ENCODE data around the gene GIGYF2. TPM values are rescaled to one million over a fixed set of nuclear protein-coding genes. Genes with fewer than 3 reads are reported as not detected.
"Not testable (repeated sequence)": the region's sequence is repeated elsewhere in the genome, so short reads cannot be mapped to it uniquely, and the experiment has no call there.

The GIGYF2 gene
- polyA plus RNA-seq, 1 donor (not counting 4 experiments of a cell fraction or from before 2014, with no cell fraction given): 35.5 TPM

DNA sequence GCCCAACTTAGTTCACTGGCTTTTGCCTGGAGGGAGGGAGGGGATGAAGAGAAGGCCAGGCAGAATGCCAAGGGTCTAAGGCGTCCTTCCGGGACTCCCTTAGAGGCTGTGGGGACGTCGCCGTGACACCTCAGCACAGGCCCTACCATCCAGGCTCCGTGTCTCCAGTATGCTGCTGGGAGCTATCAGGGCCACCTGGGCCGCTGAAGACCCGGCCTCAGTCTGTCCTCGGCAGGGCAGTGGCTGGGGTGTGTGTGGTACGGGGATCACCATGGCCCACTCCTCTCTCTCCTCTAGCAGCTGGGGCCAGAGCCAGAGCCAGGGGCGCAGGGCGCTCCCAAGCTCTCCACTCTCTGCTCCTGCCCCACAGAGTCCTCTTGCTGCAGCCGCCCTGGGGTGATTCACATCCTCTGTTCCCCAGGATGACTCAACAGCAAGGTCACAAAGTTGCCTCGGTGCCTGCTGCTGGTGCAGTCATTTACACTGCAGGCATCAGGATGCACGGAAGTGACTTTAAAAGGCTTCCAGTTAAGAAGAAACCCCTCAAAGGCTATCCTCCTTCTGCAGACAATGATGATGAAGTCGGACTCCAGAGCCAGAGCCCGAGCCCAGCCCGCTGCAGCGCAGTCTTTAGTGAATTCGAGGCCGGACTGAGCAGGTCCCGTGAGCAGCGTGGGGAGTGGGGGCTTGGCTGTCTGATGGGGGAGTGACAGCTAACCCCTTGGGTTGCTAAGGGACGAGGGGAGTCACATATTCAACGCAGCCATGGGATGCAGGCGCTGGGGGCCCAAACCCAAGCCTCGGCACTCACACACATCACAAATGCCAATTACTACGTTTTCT is 204.8 kb downstream of the GIGYF2 start:
- H2AFZ ChIP-seq (ENCODE audit: control insufficient read depth, low read length): peak overlapping the region; percentile 60
- peak; percentile 30 for DNase-seq (ENCODE audit: low read depth, low spot score)
- H3K9ac ChIP-seq (ENCODE audit: control insufficient read depth, extremely low read depth, insufficient read depth, low read length): no peak overlapping the region
- H3K9me1 ChIP-seq (ENCODE audit: control insufficient read depth, extremely low read depth, insufficient read depth, low read length): no peaks in the 10 kb centered on the region
- H3K36me3 ChIP-seq (ENCODE audit: control insufficient read depth in 2 of 2, extremely low read depth in 1 of 2, insufficient read depth in 2 of 2, low read length in 2 of 2): no peaks in the 10 kb centered on the region
- TF ChIP-seq, protein P1, sequence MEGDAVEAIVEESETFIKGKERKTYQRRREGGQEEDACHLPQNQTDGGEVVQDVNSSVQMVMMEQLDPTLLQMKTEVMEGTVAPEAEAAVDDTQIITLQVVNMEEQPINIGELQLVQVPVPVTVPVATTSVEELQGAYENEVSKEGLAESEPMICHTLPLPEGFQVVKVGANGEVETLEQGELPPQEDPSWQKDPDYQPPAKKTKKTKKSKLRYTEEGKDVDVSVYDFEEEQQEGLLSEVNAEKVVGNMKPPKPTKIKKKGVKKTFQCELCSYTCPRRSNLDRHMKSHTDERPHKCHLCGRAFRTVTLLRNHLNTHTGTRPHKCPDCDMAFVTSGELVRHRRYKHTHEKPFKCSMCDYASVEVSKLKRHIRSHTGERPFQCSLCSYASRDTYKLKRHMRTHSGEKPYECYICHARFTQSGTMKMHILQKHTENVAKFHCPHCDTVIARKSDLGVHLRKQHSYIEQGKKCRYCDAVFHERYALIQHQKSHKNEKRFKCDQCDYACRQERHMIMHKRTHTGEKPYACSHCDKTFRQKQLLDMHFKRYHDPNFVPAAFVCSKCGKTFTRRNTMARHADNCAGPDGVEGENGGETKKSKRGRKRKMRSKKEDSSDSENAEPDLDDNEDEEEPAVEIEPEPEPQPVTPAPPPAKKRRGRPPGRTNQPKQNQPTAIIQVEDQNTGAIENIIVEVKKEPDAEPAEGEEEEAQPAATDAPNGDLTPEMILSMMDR (optimal IDR thresholded peaks at IDR 0.05 in 1 of 3, IDR thresholded peaks at IDR 0.05 in 1 of 3, conservative IDR thresholded peaks at IDR 0.05 in 1 of 3; ENCODE audit: extremely low read depth in 1 of 3, insufficient read depth in 2 of 3, low read length in 3 of 3): no peak
- TF ChIP-seq EZH2 (IDR thresholded peaks at IDR 0.05; ENCODE audit: low read length): no peak
- H3K9me3 ChIP-seq (ENCODE audit: control insufficient read depth, low read depth, low read length): no peaks in the 10 kb centered on the region
- no peaks in the 10 kb centered on the region for H4K20me1 ChIP-seq (ENCODE audit: control insufficient read depth, extremely low read depth, insufficient read depth, low read length)
- peak; percentile 93 for FAIRE-seq
- peak overlapping the region; percentile 30 for H3K27ac ChIP-seq (ENCODE audit: control insufficient read depth, insufficient read depth, low read length)
- dilution Hi-C loops (cut with MboI; ENCODE audit: extremely low pct_ligation_motif_present, low sequenced_read_pairs): no loop called here
- H3K4me1 ChIP-seq (ENCODE audit: control insufficient read depth, extremely low read depth, insufficient read depth, low read length): peaks cover 13% of the 10 kb centered on the region
- no peaks in the 10 kb centered on the region for H3K79me2 ChIP-seq (ENCODE audit: control insufficient read depth, insufficient read depth, low read length)
- peak overlapping the region; percentile 49 for H3K4me2 ChIP-seq (ENCODE audit: control insufficient read depth, extremely low read depth, insufficient read depth, low read depth, low read length)
- H3K27me3 ChIP-seq (ENCODE audit: control insufficient read depth, extremely low read depth, insufficient read depth, low read length): no peaks in the 10 kb centered on the region
- peak overlapping the region in 1 of 3 experiments; percentile 25 for H3K4me3 ChIP-seq (ENCODE audit: control insufficient read depth in 2 of 3, extremely low read depth in 1 of 3, insufficient read depth in 2 of 3, low read depth in 1 of 3, low read length in 3 of 3)

DNA sequence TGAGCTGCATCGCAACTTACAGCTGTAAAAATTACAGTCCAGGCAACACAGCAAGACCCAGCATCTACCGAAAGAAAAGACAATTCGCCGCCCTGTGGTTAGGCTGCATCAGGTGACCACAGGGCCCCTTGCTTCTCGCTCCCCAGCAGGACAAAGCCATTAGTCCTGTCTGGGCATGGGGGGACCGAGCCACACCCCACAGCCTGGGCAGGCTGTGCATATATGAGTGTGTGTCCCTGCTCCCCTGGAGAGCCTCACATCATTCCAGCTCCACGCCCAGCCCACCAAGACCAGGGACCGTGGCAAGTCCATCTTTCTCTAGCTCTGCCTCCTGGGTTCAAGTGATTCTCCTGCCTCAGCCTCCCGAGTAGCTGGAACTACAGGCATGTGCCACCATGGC is 206.9 kb downstream of the GIGYF2 start:
- DNase-seq (ENCODE audit: low read depth, low spot score): no peak
- TF ChIP-seq EZH2 (IDR thresholded peaks at IDR 0.05; ENCODE audit: low read length): no peak
- TF ChIP-seq, protein P1 (optimal IDR thresholded peaks at IDR 0.05 in 1 of 3, IDR thresholded peaks at IDR 0.05 in 1 of 3, conservative IDR thresholded peaks at IDR 0.05 in 1 of 3; ENCODE audit: extremely low read depth in 1 of 3, insufficient read depth in 2 of 3, low read length in 3 of 3): no peak
- Histone ChIP-seq H3K9me3 (ENCODE audit: control insufficient read depth, low read depth, low read length) (no peaks in the 10 kb centered on the region), H3K27me3 (ENCODE audit: control insufficient read depth, extremely low read depth, insufficient read depth, low read length) (no peaks in the 10 kb centered on the region), H3K4me3 (ENCODE audit: control insufficient read depth in 2 of 3, extremely low read depth in 1 of 3, insufficient read depth in 2 of 3, low read depth in 1 of 3, low read length in 3 of 3) (no peak overlapping the region), H4K20me1 (ENCODE audit: control insufficient read depth, extremely low read depth, insufficient read depth, low read length) (no peaks in the 10 kb centered on the region), H3K9me1 (ENCODE audit: control insufficient read depth, extremely low read depth, insufficient read depth, low read length) (no peaks in the 10 kb centered on the region), H3K4me2 (ENCODE audit: control insufficient read depth, extremely low read depth, insufficient read depth, low read depth, low read length) (no peak overlapping the region), H3K9ac (ENCODE audit: control insufficient read depth, extremely low read depth, insufficient read depth, low read length) (no peak overlapping the region), H3K36me3 (ENCODE audit: control insufficient read depth in 2 of 2, extremely low read depth in 1 of 2, insufficient read depth in 2 of 2, low read length in 2 of 2) (no peaks in the 10 kb centered on the region), H3K79me2 (ENCODE audit: control insufficient read depth, insufficient read depth, low read length) (no peaks in the 10 kb centered on the region), H3K4me1 (ENCODE audit: control insufficient read depth, extremely low read depth, insufficient read depth, low read length) (peaks cover 13% of the 10 kb centered on the region), H2AFZ (ENCODE audit: control insufficient read depth, low read length) (no peak overlapping the region), H3K27ac (ENCODE audit: control insufficient read depth, insufficient read depth, low read length) (no peak overlapping the region)
- dilution Hi-C loops (cut with MboI; ENCODE audit: extremely low pct_ligation_motif_present, low sequenced_read_pairs): no loop called here
- no peak for FAIRE-seq

DNA sequence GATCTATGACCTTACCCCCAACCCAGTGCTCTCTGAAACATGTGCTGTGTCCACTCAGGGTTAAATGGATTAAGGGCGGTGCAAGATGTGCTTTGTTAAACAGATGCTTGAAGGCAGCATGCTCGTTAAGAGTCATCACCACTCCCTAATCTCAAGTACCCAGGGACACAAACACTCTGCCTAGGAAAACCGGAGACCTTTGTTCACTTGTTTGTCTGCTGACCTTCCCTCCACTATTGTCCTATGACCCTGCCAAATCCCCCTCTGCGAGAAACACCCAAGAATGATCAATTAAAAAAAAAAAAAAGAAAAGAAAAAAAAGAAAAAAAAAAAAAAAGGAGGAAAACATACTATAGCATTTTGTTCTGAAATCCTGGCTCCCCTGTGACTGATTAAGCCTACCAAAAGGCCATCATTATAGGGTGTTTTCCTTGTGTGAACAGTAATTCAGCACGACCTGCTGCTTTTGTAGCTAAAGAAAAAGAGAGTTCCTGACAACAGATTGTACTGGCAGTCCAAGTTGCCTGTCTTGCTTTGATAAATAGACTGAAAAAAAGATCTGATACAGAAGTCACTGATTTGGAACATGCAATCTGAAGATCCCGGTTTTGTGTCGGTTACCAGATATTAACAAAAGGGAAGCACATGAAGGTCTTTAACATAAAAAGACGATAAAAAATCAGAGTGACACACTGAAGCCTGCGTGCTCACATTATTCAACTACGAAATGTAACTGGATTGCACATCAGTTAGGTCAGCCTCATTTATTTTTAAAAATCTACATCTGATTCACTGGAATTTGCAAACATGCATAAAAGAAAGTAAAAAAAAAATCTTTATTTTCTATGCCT is 210.0 kb downstream of the GIGYF2 start:
- H2AFZ ChIP-seq (ENCODE audit: control insufficient read depth, low read length); dilution Hi-C loops (cut with MboI; ENCODE audit: extremely low pct_ligation_motif_present, low sequenced_read_pairs); H3K4me1 ChIP-seq (ENCODE audit: control insufficient read depth, extremely low read depth, insufficient read depth, low read length); H3K27me3 ChIP-seq (ENCODE audit: control insufficient read depth, extremely low read depth, insufficient read depth, low read length); H4K20me1 ChIP-seq (ENCODE audit: control insufficient read depth, extremely low read depth, insufficient read depth, low read length); H3K79me2 ChIP-seq (ENCODE audit: control insufficient read depth, insufficient read depth, low read length); DNase-seq (ENCODE audit: low read depth, low spot score); FAIRE-seq; H3K9me3 ChIP-seq (ENCODE audit: control insufficient read depth, low read depth, low read length); H3K4me2 ChIP-seq (ENCODE audit: control insufficient read depth, extremely low read depth, insufficient read depth, low read depth, low read length); H3K9me1 ChIP-seq (ENCODE audit: control insufficient read depth, extremely low read depth, insufficient read depth, low read length); H3K9ac ChIP-seq (ENCODE audit: control insufficient read depth, extremely low read depth, insufficient read depth, low read length); H3K27ac ChIP-seq (ENCODE audit: control insufficient read depth, insufficient read depth, low read length); H3K4me3 ChIP-seq (ENCODE audit: control insufficient read depth in 2 of 3, extremely low read depth in 1 of 3, insufficient read depth in 2 of 3, low read depth in 1 of 3, low read length in 3 of 3); H3K36me3 ChIP-seq (ENCODE audit: control insufficient read depth in 2 of 2, extremely low read depth in 1 of 2, insufficient read depth in 2 of 2, low read length in 2 of 2): not testable (repeated sequence)
